HEK293 (cell line): ENCODE data around the gene CDCP2.
A peak's percentile ranks its signal among the peaks of the same experiment; 100 is the strongest.

Experiments used
- CTCF ChIA-PET: fragments of 350-600 bp; formaldehyde crosslinking; extraction: SDS; loops from one replicate; lab custom pipeline; 2021; ENCODE audit warnings: antibody characterized with exemption; lab: Yijun Ruan, JAX
- POLR2A ChIA-PET: fragments of 300-600 bp; formaldehyde crosslinking; extraction: SDS; loops from one replicate; lab custom pipeline; 2020; ENCODE audit warnings: antibody characterized with exemption, inconsistent platforms; lab: Yijun Ruan, JAX
- H3K27ac ChIP-seq: fragments of 200-500 bp; sonication (Bioruptor generic); 2 replicates; pipeline ENCODE4 v1.5.1; 2014; ENCODE audit warnings: low read depth, low read length, control low read depth, inconsistent platforms; ENCODE audit errors: extremely low read depth
- H3K36me3 ChIP-seq, 2 experiments: fragments of 200-500 bp in 1 of 2; sonication (Bioruptor generic) in 1 of 2; 1 replicate in 1 of 2; 2 replicates in 1 of 2; pipeline ENCODE4 v1.5.1; 2014 to 2017; ENCODE audit warnings: inconsistent platforms in 2 of 2, low read length in 2 of 2; ENCODE audit not compliant: control insufficient read depth in 2 of 2, insufficient read depth in 1 of 2
- H3K4me1 ChIP-seq: fragments of 200-500 bp; sonication (Bioruptor generic); 2 replicates; pipeline ENCODE4 v1.5.1; 2014; ENCODE audit warnings: mild to moderate bottlenecking, low read length, inconsistent platforms; ENCODE audit not compliant: control insufficient read depth, insufficient read depth
- H3K4me3 ChIP-seq: 2 replicates; pipeline ENCODE4 v1.5.1; 2011; ENCODE audit warnings: low read depth, mild to moderate bottlenecking, control low read depth, low read length, moderate library complexity
- H3K9me3 ChIP-seq: fragments of 200-500 bp; sonication (Bioruptor generic); 2 replicates; pipeline ENCODE4 v1.5.1; 2014; ENCODE audit warnings: low read depth, low read length, inconsistent platforms; ENCODE audit not compliant: control insufficient read depth, insufficient read depth
- GLI4 ChIP-seq: fragments of 450-650 bp; formaldehyde crosslinking; IDR thresholded peaks from 2 replicates; pipeline ENCODE4 v1.5.1; 2016; ENCODE audit warnings: missing biosample characterization, missing genetic modification characterization
- HOXD13 ChIP-seq: sonication (generic); formaldehyde crosslinking; IDR thresholded peaks from 2 replicates; pipeline ENCODE4 v1.8.0; 2022; ENCODE audit warnings: missing genetic modification reagents, borderline replicate concordance
- SCRT2 ChIP-seq: fragments of 450-650 bp; formaldehyde crosslinking; IDR thresholded peaks from 2 replicates; pipeline ENCODE4 v1.5.1; 2016; ENCODE audit warnings: missing biosample characterization, missing genetic modification characterization
- SP2 ChIP-seq: fragments of 450-650 bp; formaldehyde crosslinking; IDR thresholded peaks from 2 replicates; pipeline ENCODE4 v1.5.1; 2016; ENCODE audit warnings: missing biosample characterization, missing genetic modification characterization
- SP3 ChIP-seq: fragments of 450-650 bp; formaldehyde crosslinking; IDR thresholded peaks from 2 replicates; pipeline ENCODE4 v1.5.1; 2016; ENCODE audit warnings: missing biosample characterization, missing genetic modification characterization
- ZNF114 ChIP-seq: fragments of 450-650 bp; formaldehyde crosslinking; IDR thresholded peaks from 2 replicates; pipeline ENCODE4 v1.5.0; 2017; ENCODE audit warnings: missing biosample characterization, missing genetic modification characterization
- ZNF169 ChIP-seq: fragments of 450-650 bp; formaldehyde crosslinking; IDR thresholded peaks from 2 replicates; pipeline ENCODE4 v1.5.1; 2016; ENCODE audit warnings: missing biosample characterization, missing genetic modification characterization
- ZNF202 ChIP-seq: fragments of 450-650 bp; formaldehyde crosslinking; IDR thresholded peaks from 2 replicates; pipeline ENCODE4 v1.5.1; 2016; ENCODE audit warnings: missing biosample characterization, missing genetic modification characterization, borderline replicate concordance
- ZNF211 ChIP-seq: fragments of 450-650 bp; formaldehyde crosslinking; IDR thresholded peaks from 2 replicates; pipeline ENCODE4 v1.5.1; 2016; ENCODE audit warnings: low read depth, missing biosample characterization, missing genetic modification characterization
- ZNF221 ChIP-seq: fragments of 450-650 bp; formaldehyde crosslinking; IDR thresholded peaks from 2 replicates; pipeline ENCODE4 v1.5.1; 2017; ENCODE audit warnings: missing biosample characterization, missing genetic modification characterization, borderline replicate concordance
- ZNF266 ChIP-seq: fragments of 450-650 bp; formaldehyde crosslinking; IDR thresholded peaks from 2 replicates; pipeline ENCODE4 v1.5.1; 2016; ENCODE audit warnings: missing biosample characterization, missing genetic modification characterization, low read depth
- ZNF335 ChIP-seq: fragments of 450-650 bp; formaldehyde crosslinking; conservative IDR thresholded peaks from 2 replicates; pipeline ENCODE4 v1.5.1; 2016; ENCODE audit warnings: missing biosample characterization, missing genetic modification characterization
- ZNF776 ChIP-seq: fragments of 450-650 bp; formaldehyde crosslinking; IDR thresholded peaks from 2 replicates; pipeline ENCODE4 v1.5.0; 2017; ENCODE audit warnings: missing biosample characterization, missing genetic modification characterization, borderline replicate concordance
- ZNF792 ChIP-seq: fragments of 450-650 bp; formaldehyde crosslinking; IDR thresholded peaks from 2 replicates; pipeline ENCODE4 v1.5.1; 2016; ENCODE audit warnings: missing biosample characterization, missing genetic modification characterization
- ZSCAN23 ChIP-seq: fragments of 450-650 bp; formaldehyde crosslinking; IDR thresholded peaks from 2 replicates; pipeline ENCODE4 v1.5.1; 2016; ENCODE audit warnings: missing biosample characterization, missing genetic modification characterization
- TF ChIP-seq, protein P1 (sequence below): fragments of 450-650 bp; formaldehyde crosslinking; IDR thresholded peaks from 2 replicates; pipeline ENCODE4 v1.5.1; 2016; ENCODE audit warnings: missing biosample characterization, missing genetic modification characterization
- TF ChIP-seq, protein P2 (sequence below): fragments of 450-650 bp; IDR thresholded peaks from 2 replicates; pipeline ENCODE4 v1.5.1; 2018; ENCODE audit warnings: missing biosample characterization, mild to moderate bottlenecking, missing genetic modification characterization

Gene CDCP2

DNA sequence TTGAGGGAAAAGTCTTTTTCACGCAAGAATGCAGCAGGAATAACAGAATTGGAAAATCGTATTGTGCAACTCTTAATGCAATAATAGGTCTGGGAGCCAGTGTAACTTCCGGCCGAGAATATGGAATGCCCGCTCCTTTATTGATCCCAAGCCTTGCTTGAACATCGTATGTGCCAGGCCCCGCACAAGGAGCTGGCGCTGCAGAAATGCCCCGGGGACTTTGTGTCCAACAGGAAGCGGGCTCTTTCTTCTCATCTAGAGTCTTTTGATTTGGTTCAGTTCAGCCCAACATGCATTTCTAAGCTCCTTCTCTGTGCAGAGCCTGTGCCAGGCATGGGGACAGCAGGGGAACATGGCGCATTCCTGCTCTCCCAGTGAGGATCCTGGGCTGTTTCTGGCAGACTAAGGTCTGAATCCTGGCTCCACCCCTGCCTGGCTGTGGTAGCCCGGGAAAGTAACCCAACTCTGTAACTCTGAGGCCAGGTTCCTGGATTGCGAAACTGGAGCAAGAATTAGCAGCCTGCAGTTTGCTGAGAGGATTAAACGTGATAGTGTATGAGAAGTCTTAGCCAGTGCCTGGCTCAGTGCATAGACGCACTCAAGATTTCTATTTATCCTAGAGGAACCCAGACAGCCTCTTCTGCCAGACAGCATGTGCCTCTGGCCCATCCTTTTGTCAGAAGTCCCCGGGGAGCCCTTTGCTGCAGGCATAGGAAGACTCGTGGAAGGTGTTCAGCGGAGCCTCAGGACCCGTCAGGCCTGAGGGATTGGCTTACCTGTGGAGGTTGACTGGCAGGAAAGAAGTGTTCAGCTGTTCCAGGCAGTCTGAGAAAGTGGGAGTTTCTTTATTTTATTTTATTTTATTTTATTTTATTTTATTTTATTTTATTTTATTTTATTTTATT is 987 bp upstream of the CDCP2 start (continued):
- no peak for TF ChIP-seq ZNF776
- TF ChIP-seq ZNF169 (tag by site-specific recombination): no peak
- peak; percentile 46 for TF ChIP-seq ZNF335
- TF ChIP-seq ZNF202: no peak
- TF ChIP-seq ZSCAN23 (tag by site-specific recombination): no peak
- TF ChIP-seq ZNF792 (tag by site-specific recombination): peak; percentile 67; the same call in 1 of the 2 replicates

- H3K27ac ChIP-seq: no peak overlapping the region
- no peak for TF ChIP-seq ZNF114 (tag by site-specific recombination)
- no peak for TF ChIP-seq ZNF266 (tag by site-specific recombination)
- no peak for TF ChIP-seq HOXD13 (CRISPR knock-in tag)
- TF ChIP-seq SP3 (tag by site-specific recombination): no peak
- no peak for TF ChIP-seq ZNF169 (tag by site-specific recombination)
- no peak for TF ChIP-seq SP2 (tag by site-specific recombination)
- no peaks in the 10 kb centered on the region for H3K4me1 ChIP-seq
- H3K36me3 ChIP-seq: no peaks in the 10 kb centered on the region
- ChIA-PET POLR2A (no interaction called here), CTCF (interaction anchor here (0.6 kb wide), 1 partner anchor 72 kb away, joined by 3 read pairs; no protein-coding TSS in a partner anchor)
- H3K9me3 ChIP-seq: no peaks in the 10 kb centered on the region
- no peak overlapping the region for H3K4me3 ChIP-seq
Measured at GRCh38 chr1:54151013-54151412, 1.8 kb downstream of the CDCP2 start.

DNA sequence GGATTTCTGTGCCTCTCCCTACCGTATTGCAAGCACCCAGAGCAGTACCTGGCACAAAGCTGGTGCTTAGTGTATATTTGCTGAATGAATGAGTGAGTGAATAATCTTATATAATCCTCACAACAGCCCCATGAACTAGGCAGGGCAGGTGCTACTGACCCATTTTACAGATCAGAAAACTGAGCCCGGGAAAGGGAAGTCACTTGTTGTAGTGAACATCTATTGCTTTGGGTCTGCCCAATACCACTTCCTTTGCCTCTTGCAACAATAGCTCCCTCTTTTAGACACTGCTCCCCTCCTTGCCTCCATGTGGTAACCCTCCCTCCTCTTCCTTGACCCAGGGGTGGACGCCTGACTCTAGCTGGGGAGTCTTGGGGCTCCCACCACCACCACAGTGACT is 3.1 kb downstream of the CDCP2 start:
- Histone ChIP-seq H3K9me3 (no peaks in the 10 kb centered on the region), H3K4me1 (no peaks in the 10 kb centered on the region), H3K36me3 (no peaks in the 10 kb centered on the region), H3K27ac (no peak overlapping the region), H3K4me3 (no peak overlapping the region)
- ChIA-PET POLR2A (no interaction called here), CTCF (interaction anchor here (0.6 to 0.8 kb wide), 2 partner anchors 17 to 28 kb away, joined by 4 to 5 read pairs; no protein-coding TSS in a partner anchor)
- TF ChIP-seq, protein P1, sequence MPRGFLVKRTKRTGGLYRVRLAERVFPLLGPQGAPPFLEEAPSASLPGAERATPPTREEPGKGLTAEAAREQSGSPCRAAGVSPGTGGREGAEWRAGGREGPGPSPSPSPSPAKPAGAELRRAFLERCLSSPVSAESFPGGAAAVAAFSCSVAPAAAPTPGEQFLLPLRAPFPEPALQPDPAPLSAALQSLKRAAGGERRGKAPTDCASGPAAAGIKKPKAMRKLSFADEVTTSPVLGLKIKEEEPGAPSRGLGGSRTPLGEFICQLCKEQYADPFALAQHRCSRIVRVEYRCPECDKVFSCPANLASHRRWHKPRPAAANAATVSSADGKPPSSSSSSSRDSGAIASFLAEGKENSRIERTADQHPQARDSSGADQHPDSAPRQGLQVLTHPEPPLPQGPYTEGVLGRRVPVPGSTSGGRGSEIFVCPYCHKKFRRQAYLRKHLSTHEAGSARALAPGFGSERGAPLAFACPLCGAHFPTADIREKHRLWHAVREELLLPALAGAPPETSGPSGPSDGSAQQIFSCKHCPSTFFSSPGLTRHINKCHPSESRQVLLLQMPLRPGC (tag by site-specific recombination): no peak
- TF ChIP-seq ZNF776: no peak

- POLR2A ChIA-PET: no interaction called here
- CTCF ChIA-PET: interaction anchor here (0.6 kb wide), 1 partner anchor 9 kb away, joined by 3 read pairs; no protein-coding TSS in a partner anchor
- no peak overlapping the region for H3K27ac ChIP-seq
- no peaks in the 10 kb centered on the region for H3K4me1 ChIP-seq
- H3K4me3 ChIP-seq: no peak overlapping the region
- H3K9me3 ChIP-seq: no peaks in the 10 kb centered on the region
- no peaks in the 10 kb centered on the region for H3K36me3 ChIP-seq
- TF ChIP-seq, protein P2, sequence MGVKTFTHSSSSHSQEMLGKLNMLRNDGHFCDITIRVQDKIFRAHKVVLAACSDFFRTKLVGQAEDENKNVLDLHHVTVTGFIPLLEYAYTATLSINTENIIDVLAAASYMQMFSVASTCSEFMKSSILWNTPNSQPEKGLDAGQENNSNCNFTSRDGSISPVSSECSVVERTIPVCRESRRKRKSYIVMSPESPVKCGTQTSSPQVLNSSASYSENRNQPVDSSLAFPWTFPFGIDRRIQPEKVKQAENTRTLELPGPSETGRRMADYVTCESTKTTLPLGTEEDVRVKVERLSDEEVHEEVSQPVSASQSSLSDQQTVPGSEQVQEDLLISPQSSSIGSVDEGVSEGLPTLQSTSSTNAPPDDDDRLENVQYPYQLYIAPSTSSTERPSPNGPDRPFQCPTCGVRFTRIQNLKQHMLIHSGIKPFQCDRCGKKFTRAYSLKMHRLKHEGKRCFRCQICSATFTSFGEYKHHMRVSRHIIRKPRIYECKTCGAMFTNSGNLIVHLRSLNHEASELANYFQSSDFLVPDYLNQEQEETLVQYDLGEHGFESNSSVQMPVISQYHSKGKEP (tag by site-specific recombination): no peak
- TF ChIP-seq GLI4 (tag by site-specific recombination): no peak
- TF ChIP-seq ZNF211 (tag by site-specific recombination): no peak
- TF ChIP-seq ZNF221: no peak
- TF ChIP-seq SCRT2 (tag by site-specific recombination): peak; percentile 45; the same call in 1 of the 2 replicates
Measured at GRCh38 chr1:54144366-54144765, 8.4 kb downstream of the CDCP2 start.
